H9 (cell line): Measurements from ENCODE around the gene RUNX1. TPM values are rescaled to one million over a fixed set of nuclear protein-coding genes. Genes with fewer than 3 reads are reported as not detected.

Experiments
- DNase-seq: peaks from one replicate; pipeline ENCODE4 v3.0.0-alpha.2; 2017
- H2AFZ ChIP-seq: one replicate; pipeline ENCODE4 v1.6.1; 2013; ENCODE audit warnings: mild to moderate bottlenecking, low read length, control low read depth, moderate library complexity
- H2AK5ac ChIP-seq: 2 replicates; pipeline ENCODE4 v1.6.1; 2013; ENCODE audit warnings: low read length, control low read depth, mixed read lengths; ENCODE audit not compliant: insufficient read length
- H2BK120ac ChIP-seq: one replicate; pipeline ENCODE4 v1.6.1; 2013; ENCODE audit warnings: low read depth, mild to moderate bottlenecking, low read length, control low read depth, inconsistent platforms; ENCODE audit not compliant: poor library complexity, severe bottlenecking
- H2BK12ac ChIP-seq: 2 replicates; pipeline ENCODE4 v1.6.1; 2013; ENCODE audit warnings: low read length, control low read depth, mixed read lengths, low read depth; ENCODE audit not compliant: insufficient read length
- H2BK15ac ChIP-seq: 2 replicates; pipeline ENCODE4 v1.6.1; 2013; ENCODE audit warnings: low read depth, low read length, control low read depth
- H2BK20ac ChIP-seq: one replicate; pipeline ENCODE4 v1.6.1; 2013; ENCODE audit warnings: low read depth, mild to moderate bottlenecking, low read length, control low read depth, inconsistent platforms; ENCODE audit not compliant: poor library complexity, severe bottlenecking
- H2BK5ac ChIP-seq: 2 replicates; pipeline ENCODE4 v1.6.1; 2013; ENCODE audit warnings: low read length, control low read depth, mixed read lengths; ENCODE audit not compliant: insufficient read length
- H3K14ac ChIP-seq: 2 replicates; pipeline ENCODE4 v1.6.1; 2013; ENCODE audit warnings: low read length, control low read depth; ENCODE audit not compliant: insufficient read depth
- H3K18ac ChIP-seq: 2 replicates; pipeline ENCODE4 v1.6.1; 2013; ENCODE audit warnings: low read depth, mild to moderate bottlenecking, mixed read lengths, low read length, control low read depth; ENCODE audit not compliant: insufficient read length
- H3K23ac ChIP-seq: 2 replicates; pipeline ENCODE4 v1.6.1; 2013; ENCODE audit warnings: low read length, control low read depth, mixed read lengths, low read depth; ENCODE audit not compliant: insufficient read length
- H3K23me2 ChIP-seq: 2 replicates; pipeline ENCODE4 v1.6.1; 2013; ENCODE audit warnings: low read depth, mild to moderate bottlenecking, mixed read lengths, low read length, control low read depth; ENCODE audit not compliant: insufficient read length, poor library complexity, severe bottlenecking
- H3K27ac ChIP-seq: 2 replicates; pipeline ENCODE4 v1.5.1; 2013; ENCODE audit warnings: low read length, control low read depth, mixed read lengths, low read depth; ENCODE audit not compliant: insufficient read length
- H3K27me3 ChIP-seq: 2 replicates; pipeline ENCODE4 v1.6.1; 2013; ENCODE audit warnings: low read length, control low read depth, inconsistent platforms; ENCODE audit not compliant: insufficient read depth
- H3K4ac ChIP-seq: 2 replicates; pipeline ENCODE4 v1.6.1; 2013; ENCODE audit warnings: low read depth, mild to moderate bottlenecking, control low read depth, inconsistent platforms, low read length, moderate library complexity
- H3K4me1 ChIP-seq: 2 replicates; pipeline ENCODE4 v1.6.1; 2013; ENCODE audit warnings: low read length, control low read depth, inconsistent platforms; ENCODE audit not compliant: insufficient read depth
- H3K4me2 ChIP-seq: 2 replicates; pipeline ENCODE4 v1.6.1; 2013; ENCODE audit warnings: low read length, control low read depth, mixed read lengths; ENCODE audit not compliant: insufficient read length, insufficient read depth
- H3K56ac ChIP-seq: 2 replicates; pipeline ENCODE4 v1.6.1; 2013; ENCODE audit warnings: low read depth, mild to moderate bottlenecking, mixed read lengths, low read length, control low read depth; ENCODE audit not compliant: insufficient read length
- H3K79me1 ChIP-seq: 2 replicates; pipeline ENCODE4 v1.6.1; 2013; ENCODE audit warnings: low read depth, mild to moderate bottlenecking, moderate library complexity, low read length, control low read depth, inconsistent platforms; ENCODE audit not compliant: insufficient read depth, poor library complexity, severe bottlenecking
- H3K79me2 ChIP-seq: 2 replicates; pipeline ENCODE4 v1.6.1; 2013; ENCODE audit warnings: low read length, control low read depth, inconsistent platforms; ENCODE audit not compliant: insufficient read depth
- H3K9ac ChIP-seq: 2 replicates; pipeline ENCODE4 v1.6.1; 2013; ENCODE audit warnings: low read length, control low read depth, mixed read lengths; ENCODE audit not compliant: insufficient read length; ENCODE audit errors: extremely low read depth
- H3K9me3 ChIP-seq: one replicate; pipeline ENCODE4 v1.6.1; 2013; ENCODE audit warnings: low read depth, low read length, inconsistent platforms; ENCODE audit not compliant: control insufficient read depth
- H3T11ph ChIP-seq: one replicate; pipeline ENCODE4 v1.6.1; 2013; ENCODE audit warnings: mild to moderate bottlenecking, low read length, control low read depth, inconsistent platforms
- H4K20me1 ChIP-seq: one replicate; pipeline ENCODE4 v1.6.1; 2013; ENCODE audit not compliant: control insufficient read depth, insufficient read length, insufficient read depth
- H4K5ac ChIP-seq: 2 replicates; pipeline ENCODE4 v1.6.1; 2013; ENCODE audit warnings: low read depth, mild to moderate bottlenecking, mixed read lengths, low read length, control low read depth; ENCODE audit not compliant: insufficient read length
- H4K8ac ChIP-seq: replicated peaks from 2 replicates; pipeline ENCODE4 v1.6.1; 2013; ENCODE audit warnings: low read length, control low read depth, mixed read lengths, low read depth; ENCODE audit not compliant: insufficient read length
- H4K91ac ChIP-seq: 2 replicates; pipeline ENCODE4 v1.6.1; 2013; ENCODE audit warnings: low read depth, mild to moderate bottlenecking, moderate library complexity, mixed read lengths, low read length, control low read depth; ENCODE audit not compliant: insufficient read length
- H3K27ac Mint-ChIP-seq, 3 experiments: 2 replicates in 2 of 3; 3 replicates in 1 of 3; pipeline ENCODE4 v1.8.0; 2020 to 2021; ENCODE audit warnings: mixed read lengths in 3 of 3, mild to moderate bottlenecking in 1 of 3, moderate library complexity in 1 of 3
- H3K27me3 Mint-ChIP-seq: 2 replicates; pipeline ENCODE4 v1.8.0; 2021; ENCODE audit warnings: low read depth, mild to moderate bottlenecking, moderate library complexity, mixed read lengths
- H3K36me3 Mint-ChIP-seq, 3 experiments: 2 replicates in 2 of 3; 3 replicates in 1 of 3; pipeline ENCODE4 v1.8.0; 2020 to 2021; ENCODE audit warnings: low read depth in 3 of 3, mixed read lengths in 3 of 3; ENCODE audit not compliant: insufficient read depth in 1 of 3
- H3K4me1 Mint-ChIP-seq, 2 experiments: 2 replicates each; pipeline ENCODE4 v1.8.0; 2020; ENCODE audit warnings: mixed read lengths in 2 of 2
- H3K4me3 Mint-ChIP-seq, 2 experiments: 2 replicates in 1 of 2; 3 replicates in 1 of 2; pipeline ENCODE4 v1.8.0; 2020 to 2021; ENCODE audit warnings: mild to moderate bottlenecking in 2 of 2, mixed read lengths in 2 of 2, moderate library complexity in 1 of 2
- H3K9me3 Mint-ChIP-seq, 2 experiments: 2 replicates in 1 of 2; 3 replicates in 1 of 2; pipeline ENCODE4 v1.8.0; 2020; ENCODE audit warnings: mild to moderate bottlenecking in 2 of 2, mixed read lengths in 2 of 2, moderate library complexity in 1 of 2
- CTCF ChIP-seq: fragments of 200-600 bp; sonication (generic); conservative IDR thresholded peaks from 3 replicates; pipeline ENCODE4 v1.8.0; 2021; ENCODE audit warnings: antibody characterized with exemption, mild to moderate bottlenecking
- WGBS: extraction: QIAGEN DNeasy Blood & Tissue Kit; methylation state at CpG from one replicate; pipeline ENCODE4 v1.1.7; 2013; ENCODE audit warnings: missing lambda C conversion rate, low lambda C conversion rate, mixed read lengths; ENCODE audit not compliant: insufficient read length; ENCODE audit errors: extremely low coverage; 5-methylcytosine and 5-hydroxymethylcytosine counted together
- total RNA-seq: library from RNA; stranded (reverse); gene quantifications from 2 replicates; pipeline ENCODE4 v1.2.1, GENCODE V29; 2021

Gene RUNX1
- total RNA-seq, 1 experiment from 2014 or later, result 0.72 TPM

GRCh38 chr21:34890470-34890723 lies 158.7 kb downstream of the RUNX1 start:
- Histone ChIP-seq H3K9ac (no peak overlapping the region), H2AFZ (no peak overlapping the region), H2BK5ac (no peak overlapping the region), H3K4ac (no peak overlapping the region), H3K56ac (no peak overlapping the region), H4K20me1 (no peaks in the 10 kb centered on the region), H4K91ac (no peak overlapping the region), H3K79me1 (no peaks in the 10 kb centered on the region), H3T11ph (no peak overlapping the region), H2AK5ac (no peak overlapping the region), H2BK20ac (no peak overlapping the region), H3K14ac (no peak overlapping the region), H3K4me1 (no peaks in the 10 kb centered on the region), H3K4me2 (peak overlapping the region; percentile 20), H2BK12ac (no peak overlapping the region), H2BK120ac (no peak overlapping the region), H2BK15ac (no peak overlapping the region), H3K23ac (no peak overlapping the region), H4K5ac (no peak overlapping the region), H3K27ac (no peak overlapping the region), H3K27me3 (peaks cover 49% of the 10 kb centered on the region; the same call in 1 of the 2 replicates), H3K18ac (no peak overlapping the region), H3K79me2 (no peaks in the 10 kb centered on the region), H3K9me3 (no peaks in the 10 kb centered on the region), H3K23me2 (peaks cover 21% of the 10 kb centered on the region), H4K8ac (no peak overlapping the region)
- peaks cover 28% of the 10 kb centered on the region in 2 experiments for H3K4me1 Mint-ChIP-seq
- no peak overlapping the region for H3K27ac Mint-ChIP-seq
- H3K4me3 Mint-ChIP-seq, result peak overlapping the region; percentile 48 to 80
- TF ChIP-seq CTCF, result no peak
- no CpG with 5 or more reads among the region's 14 CpGs for WGBS
- H3K27me3 Mint-ChIP-seq, result peaks cover 86% of the 10 kb centered on the region
- peaks cover 0 to 3% of the 10 kb centered on the region in 2 experiments; a peak in 2 of 5 replicates for H3K9me3 Mint-ChIP-seq
- no peak for DNase-seq
- no peaks in the 10 kb centered on the region; a peak in 1 of 7 replicates for H3K36me3 Mint-ChIP-seq
